ENCODE measurements around the gene TBC1D8B.
"Not testable (repeated sequence)": the region's sequence is repeated elsewhere in the genome, so short reads cannot be mapped to it uniquely, and the experiment has no call there.

Gene TBC1D8B

DNA sequence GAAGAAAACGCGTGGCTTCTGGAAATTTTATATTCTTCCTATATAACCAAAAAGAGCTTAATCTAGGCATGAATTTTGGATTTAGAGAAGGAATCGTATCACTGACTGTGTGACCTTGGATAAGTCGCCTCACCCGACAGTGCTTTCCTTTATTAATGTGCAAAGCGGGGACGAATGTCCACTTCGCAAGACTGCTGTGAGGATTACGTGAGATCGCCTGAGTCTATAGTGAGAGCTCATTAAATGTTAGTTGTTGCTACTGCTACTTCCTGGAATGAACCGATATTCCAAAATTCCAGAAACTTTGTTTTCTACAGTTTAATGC, 448 bp upstream of the TBC1D8B start:
- DNase-seq (ENCODE audit: low read depth in 2 of 2), result no peak
- TF ChIP-seq, protein P1, sequence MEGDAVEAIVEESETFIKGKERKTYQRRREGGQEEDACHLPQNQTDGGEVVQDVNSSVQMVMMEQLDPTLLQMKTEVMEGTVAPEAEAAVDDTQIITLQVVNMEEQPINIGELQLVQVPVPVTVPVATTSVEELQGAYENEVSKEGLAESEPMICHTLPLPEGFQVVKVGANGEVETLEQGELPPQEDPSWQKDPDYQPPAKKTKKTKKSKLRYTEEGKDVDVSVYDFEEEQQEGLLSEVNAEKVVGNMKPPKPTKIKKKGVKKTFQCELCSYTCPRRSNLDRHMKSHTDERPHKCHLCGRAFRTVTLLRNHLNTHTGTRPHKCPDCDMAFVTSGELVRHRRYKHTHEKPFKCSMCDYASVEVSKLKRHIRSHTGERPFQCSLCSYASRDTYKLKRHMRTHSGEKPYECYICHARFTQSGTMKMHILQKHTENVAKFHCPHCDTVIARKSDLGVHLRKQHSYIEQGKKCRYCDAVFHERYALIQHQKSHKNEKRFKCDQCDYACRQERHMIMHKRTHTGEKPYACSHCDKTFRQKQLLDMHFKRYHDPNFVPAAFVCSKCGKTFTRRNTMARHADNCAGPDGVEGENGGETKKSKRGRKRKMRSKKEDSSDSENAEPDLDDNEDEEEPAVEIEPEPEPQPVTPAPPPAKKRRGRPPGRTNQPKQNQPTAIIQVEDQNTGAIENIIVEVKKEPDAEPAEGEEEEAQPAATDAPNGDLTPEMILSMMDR (IDR thresholded peaks at IDR 0.05; ENCODE audit: low read depth, low read length), result no peak
- H3K4me3 ChIP-seq (replicated peaks in 1 of 2; ENCODE audit: low read depth in 2 of 2, low read length in 2 of 2), result peak overlapping the region; percentile 61 to 83

DNA sequence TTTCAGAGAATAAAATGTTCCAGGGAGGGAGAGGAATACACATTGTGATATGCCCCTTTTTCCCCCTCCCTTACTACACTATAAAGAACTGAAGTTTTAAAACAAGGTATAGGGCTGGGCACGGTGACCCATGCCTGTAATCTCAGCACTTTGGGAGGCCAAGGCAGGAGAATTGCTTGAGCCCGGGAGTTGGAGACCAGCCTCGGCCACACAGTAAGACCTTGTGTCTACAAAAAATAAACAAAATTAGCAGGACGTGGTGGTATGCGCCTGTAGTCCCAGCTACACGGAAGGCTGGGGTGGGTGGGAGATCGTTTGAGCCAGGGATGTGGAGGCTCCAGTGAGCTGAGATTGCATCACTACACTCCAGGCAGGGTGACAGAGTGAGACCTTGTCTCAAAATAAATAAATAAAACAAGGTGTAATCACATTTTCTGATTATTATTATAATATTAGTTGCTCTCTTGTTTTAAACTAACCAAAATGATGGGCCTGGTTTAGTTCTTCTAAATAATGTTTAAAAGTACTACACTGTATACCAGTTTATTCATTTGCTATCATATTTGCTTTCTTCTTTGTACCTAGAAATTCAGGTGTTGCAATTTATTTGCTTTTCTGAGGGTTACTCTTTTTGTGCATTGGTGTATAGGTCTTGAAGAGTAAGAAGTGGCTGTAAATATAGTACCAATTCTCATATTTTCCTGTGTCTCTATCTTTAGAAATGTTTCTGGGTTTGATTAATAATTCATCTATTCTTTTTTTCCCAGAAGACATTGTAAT, 8.8 kb downstream of the TBC1D8B start:
- no peak for DNase-seq (ENCODE audit: low read depth in 2 of 2)
- TF ChIP-seq, protein P1 (IDR thresholded peaks at IDR 0.05; ENCODE audit: low read depth, low read length), result no peak
- no peak overlapping the region for H3K4me3 ChIP-seq (replicated peaks in 1 of 2; ENCODE audit: low read depth in 2 of 2, low read length in 2 of 2)

DNA sequence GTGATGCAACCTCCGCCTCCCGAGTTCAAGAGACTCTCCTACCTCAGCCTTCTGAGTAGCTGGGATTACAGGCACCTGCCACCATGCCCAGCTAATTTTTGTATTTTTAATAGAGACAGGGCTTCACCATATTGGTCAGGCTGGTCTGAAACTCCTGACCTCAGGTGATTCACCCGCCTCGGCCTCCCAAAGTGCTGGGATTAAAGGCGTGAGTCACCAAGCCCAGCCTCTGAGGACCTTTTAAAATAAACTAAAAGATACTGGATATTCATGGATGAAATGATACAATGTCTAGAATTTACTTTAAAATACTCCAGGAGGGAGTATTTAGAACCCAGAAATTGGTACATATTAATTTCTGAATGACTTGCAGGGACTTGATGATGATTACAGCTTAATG, 10.5 kb downstream of the TBC1D8B start:
- H3K4me3 ChIP-seq (replicated peaks in 1 of 2; ENCODE audit: low read depth in 2 of 2, low read length in 2 of 2); DNase-seq (ENCODE audit: low read depth in 2 of 2): not testable (repeated sequence)

DNA sequence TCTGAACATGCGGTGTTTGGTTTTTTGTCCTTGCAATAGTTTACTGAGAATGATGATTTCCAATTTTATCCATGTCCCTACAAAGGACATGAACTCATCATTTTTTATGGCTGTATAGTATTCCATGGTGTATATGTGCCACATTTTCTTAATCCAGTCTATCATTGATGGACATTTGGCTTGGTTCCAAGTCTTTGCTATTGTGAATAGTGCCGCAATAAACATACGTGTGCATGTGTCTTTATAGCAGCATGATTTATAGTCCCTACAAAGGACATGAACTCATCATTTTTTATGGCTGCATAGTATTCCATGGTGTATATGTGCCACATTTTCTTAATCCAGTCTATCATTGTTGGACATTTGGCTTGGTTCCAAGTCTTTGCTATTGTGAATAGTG, 11.6 kb downstream of the TBC1D8B start:
- H3K4me3 ChIP-seq (replicated peaks in 1 of 2; ENCODE audit: low read depth in 2 of 2, low read length in 2 of 2); DNase-seq (ENCODE audit: low read depth in 2 of 2): not testable (repeated sequence)

DNA sequence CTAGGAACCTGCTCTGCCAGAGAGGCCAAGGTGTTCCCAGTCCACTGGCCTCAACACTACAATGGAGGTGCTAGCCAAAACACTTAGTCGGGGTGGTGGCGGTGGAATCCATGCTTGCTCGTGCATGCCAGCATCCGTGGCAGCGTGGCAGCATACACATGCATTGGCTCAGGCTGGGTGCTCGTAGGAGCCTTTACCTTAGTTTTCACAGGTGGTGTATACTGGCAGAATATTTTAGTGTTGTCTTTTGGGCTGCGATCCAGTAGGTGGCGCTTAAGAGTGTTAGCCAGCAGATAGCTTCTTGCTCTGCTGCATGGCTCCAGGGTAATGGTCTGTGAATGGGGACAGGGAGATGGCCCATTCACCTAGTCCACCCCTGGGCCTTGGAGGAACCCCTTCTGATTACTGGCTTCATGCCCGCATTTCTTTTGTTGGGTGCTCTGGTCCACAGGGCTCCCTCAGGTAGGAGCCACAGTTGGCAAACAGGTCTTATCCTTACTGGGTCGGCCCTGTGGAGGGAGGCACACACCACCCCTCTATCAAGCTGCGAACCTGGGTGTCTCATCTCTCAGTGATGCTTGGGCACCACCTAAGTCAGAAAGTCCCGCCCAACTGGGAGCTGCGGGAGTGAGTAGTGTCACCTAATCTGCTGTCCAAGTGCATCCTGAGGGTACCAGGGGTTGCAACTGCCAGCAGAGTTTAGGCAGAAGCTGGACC, 60.7 kb downstream of the TBC1D8B start:
- peak; percentile 0 to 6 for DNase-seq (ENCODE audit: low read depth in 2 of 2)
- H3K4me3 ChIP-seq (replicated peaks in 1 of 2; ENCODE audit: low read depth in 2 of 2, low read length in 2 of 2), result no peak overlapping the region
- TF ChIP-seq, protein P1 (IDR thresholded peaks at IDR 0.05; ENCODE audit: low read depth, low read length), result peak; percentile 32

DNA sequence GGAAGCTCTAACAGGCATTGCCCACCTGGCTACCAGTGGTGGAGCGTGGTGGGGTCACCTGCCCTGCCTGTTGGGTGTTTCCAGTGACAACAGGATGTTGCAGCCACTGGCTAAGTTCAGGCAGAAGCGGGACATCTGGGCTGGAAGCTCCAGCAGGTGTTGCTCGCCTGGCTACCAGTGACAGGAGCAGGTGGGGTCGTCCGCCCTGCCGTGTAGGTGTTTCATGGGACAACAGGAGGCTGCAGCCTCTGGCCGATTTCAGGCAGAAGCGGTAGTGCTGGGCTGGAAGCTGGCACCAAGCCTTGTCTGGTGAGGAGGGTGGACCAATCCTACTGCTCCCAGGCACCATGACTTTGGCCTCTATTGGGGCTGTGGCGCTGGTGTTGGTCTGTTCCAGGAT, 61.2 kb downstream of the TBC1D8B start:
- TF ChIP-seq, protein P1 (IDR thresholded peaks at IDR 0.05; ENCODE audit: low read depth, low read length), result no peak
- no peak for DNase-seq (ENCODE audit: low read depth in 2 of 2)
- no peak overlapping the region for H3K4me3 ChIP-seq (replicated peaks in 1 of 2; ENCODE audit: low read depth in 2 of 2, low read length in 2 of 2)

DNA sequence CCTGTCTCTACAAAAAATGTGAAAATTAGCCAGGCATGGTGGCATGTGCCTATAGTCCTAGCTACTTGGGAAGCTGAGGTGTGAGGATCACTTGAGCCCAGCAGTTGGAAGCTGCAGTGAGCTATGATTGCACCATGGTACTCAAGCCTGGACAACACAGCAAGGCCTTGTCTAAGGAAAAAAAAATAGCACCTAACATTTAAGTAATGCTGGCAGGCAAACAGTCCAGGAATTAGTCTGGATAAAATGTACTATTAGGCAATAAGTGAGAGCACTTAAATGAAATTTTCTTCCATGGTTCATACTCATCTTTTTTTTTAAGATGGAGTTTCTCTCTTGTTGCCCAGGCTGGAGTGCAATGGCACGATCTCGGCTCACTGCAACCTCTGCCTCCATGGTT, 70.3 kb downstream of the TBC1D8B start:
- H3K4me3 ChIP-seq (replicated peaks in 1 of 2; ENCODE audit: low read depth in 2 of 2, low read length in 2 of 2), result not testable (repeated sequence)
- DNase-seq (ENCODE audit: low read depth in 2 of 2), result peak in 1 of 2 donors; percentile 23

DNA sequence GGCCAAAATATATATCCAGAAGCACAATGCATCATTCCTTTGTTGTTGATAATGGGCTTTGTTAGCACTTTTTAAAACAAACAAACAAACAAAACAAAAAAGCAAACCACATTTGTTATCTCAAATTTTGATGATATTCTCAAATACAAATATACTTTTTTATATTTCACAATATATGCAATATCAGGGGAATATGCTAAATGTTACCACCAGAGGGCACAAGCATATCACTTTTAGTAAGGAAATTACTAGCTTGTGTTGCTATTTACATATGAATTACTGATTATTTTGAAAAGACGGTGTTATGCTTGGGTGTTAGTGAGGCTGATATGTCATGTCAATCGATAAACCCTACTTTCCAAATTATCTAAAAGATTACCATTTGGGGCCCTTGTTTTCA, 71.6 kb downstream of the TBC1D8B start:
- peak; percentile 41 to 44 for DNase-seq (ENCODE audit: low read depth in 2 of 2)
- H3K4me3 ChIP-seq (replicated peaks in 1 of 2; ENCODE audit: low read depth in 2 of 2, low read length in 2 of 2), result no peak overlapping the region
- TF ChIP-seq, protein P1 (IDR thresholded peaks at IDR 0.05; ENCODE audit: low read depth, low read length), result peak; percentile 44
